NCI-H2081 (cell line): Measurements from ENCODE around the gene STXBP3.

Experiments
- DNase-seq, 2 experiments: peaks; one replicate each; lab custom pipeline; 2025; lab: John Stamatoyannopoulos, UW

STXBP3 gene

GRCh38 chr1:108845446-108845845, 99.0 kb downstream of the STXBP3 start:
- no peak for DNase-seq

DNA sequence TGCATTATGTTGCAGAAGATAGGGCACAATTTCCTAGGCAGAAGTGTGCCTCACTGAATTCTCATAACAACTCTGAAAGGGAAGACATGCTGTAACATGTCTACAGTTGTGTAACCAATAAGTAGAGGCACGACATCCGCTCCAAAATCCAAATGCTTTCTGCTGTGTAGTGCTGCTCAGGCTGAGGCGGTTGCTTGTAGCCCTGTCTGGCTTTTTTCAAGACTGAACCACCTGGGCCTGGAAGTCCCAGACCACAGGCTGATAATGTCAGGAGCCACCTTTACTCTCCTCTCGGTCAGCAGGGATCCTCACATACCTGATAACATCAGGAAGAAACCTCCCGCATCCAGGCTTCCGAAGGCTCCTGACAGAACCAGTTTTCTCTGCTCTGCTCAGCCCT, 99.5 kb downstream of the STXBP3 start:
- DNase-seq: no peak

DNA sequence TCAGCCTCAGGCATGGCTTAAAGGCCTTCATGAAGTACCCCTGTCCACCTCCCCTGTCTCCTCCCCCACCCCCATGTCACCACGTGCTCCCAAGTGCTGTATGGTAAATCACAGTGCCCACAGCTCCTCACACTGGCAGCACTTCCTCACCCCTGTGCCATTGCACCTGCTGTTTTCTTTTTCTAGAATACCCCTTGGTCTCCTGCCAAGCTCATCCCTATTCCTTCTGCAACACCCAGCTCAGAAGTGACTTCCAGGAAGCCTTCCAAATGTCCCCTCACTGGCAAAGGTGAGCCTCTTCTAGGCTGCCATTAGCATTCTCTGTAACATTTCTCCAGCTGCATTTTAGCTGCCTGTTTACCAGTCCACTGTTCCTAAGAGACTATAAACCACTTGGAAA, 101.0 kb downstream of the STXBP3 start:
- no peak for DNase-seq

GRCh38 chr1:108848806-108849205, 102.3 kb downstream of the STXBP3 start:
- no peak for DNase-seq

- no peak for DNase-seq
Measured at GRCh38 chr1:108850929-108851328, 104.5 kb downstream of the STXBP3 start.

DNA sequence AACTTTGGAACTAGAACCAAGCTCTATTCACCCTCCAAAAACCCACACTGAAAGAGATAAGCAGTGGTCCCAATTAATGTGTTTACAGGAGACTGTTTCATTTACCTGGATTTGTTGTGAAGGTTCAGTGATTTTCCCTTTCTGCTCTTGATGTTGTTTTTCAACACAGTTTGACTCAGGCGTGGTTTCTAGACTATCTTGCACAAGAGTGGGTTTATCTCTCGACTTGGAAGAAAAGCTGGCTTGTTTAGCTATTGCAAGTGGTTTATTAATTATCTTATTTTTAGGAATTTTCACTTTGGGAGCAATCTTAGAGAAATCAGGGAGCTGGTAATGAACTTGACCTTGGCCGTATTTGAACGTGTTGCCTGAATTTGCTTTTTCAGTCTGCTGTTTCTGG, 105.1 kb downstream of the STXBP3 start:
- DNase-seq: no peak

GRCh38 chr1:108852221-108852975, 105.9 kb downstream of the STXBP3 start:
- DNase-seq: no peak

GRCh38 chr1:108854221-108855019, 107.9 kb downstream of the STXBP3 start:
- DNase-seq: no peak

DNA sequence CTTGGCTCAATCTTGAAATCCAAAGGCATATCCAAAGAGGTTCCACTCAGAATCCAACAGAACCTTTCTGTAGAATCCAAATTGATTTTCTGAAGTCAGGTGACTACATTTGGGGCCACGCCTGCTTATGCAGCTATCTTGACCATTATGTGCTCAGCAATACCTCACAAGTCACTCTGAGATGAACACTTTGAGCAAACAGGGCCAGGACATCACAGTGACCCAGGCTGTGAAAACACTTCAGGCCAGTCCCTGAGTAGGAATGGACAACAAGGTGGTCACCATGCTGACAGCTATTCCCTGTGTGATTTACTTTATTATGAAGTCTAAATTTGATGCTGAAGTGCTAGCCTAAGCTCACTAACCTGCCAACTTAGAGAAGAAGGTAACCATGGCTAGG, 110.5 kb downstream of the STXBP3 start, which contains the start of gene AKNAD1:
Gene AKNAD1 (minus strand): TSS at position 101 of the 400 bp plus-strand sequence. CDS start 4,430 bp downstream, outside the sequence.
- DNase-seq: no peak

DNA sequence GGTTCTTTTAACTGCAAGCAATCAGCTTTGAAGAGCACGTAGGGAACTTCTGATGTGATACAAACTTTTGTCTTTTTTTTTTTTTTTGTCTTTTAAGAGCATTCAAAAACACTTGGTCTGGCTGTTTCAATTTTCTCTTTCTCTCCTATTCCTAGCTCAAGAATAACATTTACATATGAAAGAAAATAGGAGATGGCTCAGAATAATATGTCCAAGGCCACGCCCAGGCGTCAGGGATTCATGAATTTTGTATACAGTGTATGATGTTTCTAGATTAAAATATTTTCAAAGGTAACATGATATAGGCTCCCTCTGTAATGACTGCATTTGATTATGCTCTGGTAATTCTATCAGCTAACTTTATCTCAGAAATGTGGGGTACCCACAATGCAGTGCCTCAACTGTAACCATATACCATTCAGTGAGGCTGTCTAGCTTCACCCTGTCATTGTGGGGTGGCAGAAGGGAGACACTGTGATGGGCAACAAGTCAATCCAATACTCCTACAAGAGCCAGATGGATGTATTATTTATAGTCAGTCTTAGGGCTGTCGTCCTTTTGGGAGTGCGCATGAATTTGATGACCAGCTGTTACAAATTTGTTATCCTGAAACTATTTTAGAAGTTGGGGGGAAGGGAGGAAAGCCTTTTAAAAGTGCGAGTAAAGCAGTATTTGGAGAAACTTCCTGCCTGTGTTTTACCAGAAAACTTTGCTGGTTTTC, 111.9 kb downstream of the STXBP3 start:
- no peak for DNase-seq
